ENCODE data around the gene TRIM51G. TPM values are rescaled to one million over a fixed set of nuclear protein-coding genes. Genes with fewer than 3 reads are reported as not detected.
"Not testable (repeated sequence)": the region's sequence is repeated elsewhere in the genome, so short reads cannot be mapped to it uniquely, and the experiment has no call there.

Gene TRIM51G
- polyA plus RNA-seq (2013, experiment 1 of 2) = not detected
- polyA plus RNA-seq (2013, experiment 2 of 2) = not detected

GRCh38 chr11:48983785-48984184 is at the start of gene TRIM51G:
TSS of gene TRIM51G (minus strand) at chr11:48983885. CDS start at chr11:48981695, 2,190 bp downstream.
- H3K27ac ChIP-seq (ENCODE audit: low read depth, low read length, severe bottlenecking); H3K4me3 ChIP-seq (ENCODE audit: extremely low read depth, insufficient read depth, low read length, poor library complexity, severe bottlenecking); H3K9me3 ChIP-seq (ENCODE audit: control insufficient read depth, low read length); H3K4me1 ChIP-seq (ENCODE audit: control insufficient read depth, insufficient read depth, low read length, poor library complexity, severe bottlenecking); H3K36me3 ChIP-seq (ENCODE audit: control insufficient read depth, insufficient read depth, low read length): not testable (repeated sequence)

GRCh38 chr11:49028523-49028922 is 44.8 kb upstream of the TRIM51G start, which contains the start of gene TRIM49B:
TSS of gene TRIM49B (plus strand) at chr11:49028823. CDS start at chr11:49031600, 2,777 bp downstream.
- H3K27ac ChIP-seq (ENCODE audit: low read depth, low read length, severe bottlenecking); H3K4me3 ChIP-seq (ENCODE audit: extremely low read depth, insufficient read depth, low read length, poor library complexity, severe bottlenecking); H3K4me1 ChIP-seq (ENCODE audit: control insufficient read depth, insufficient read depth, low read length, poor library complexity, severe bottlenecking); H3K36me3 ChIP-seq (ENCODE audit: control insufficient read depth, insufficient read depth, low read length): not testable (repeated sequence)
- no CpG with 5 or more reads among the region's 2 CpGs for WGBS, 2 experiments (ENCODE audit: insufficient coverage in 2 of 2)
- peaks cover 12% of the 10 kb centered on the region for H3K9me3 ChIP-seq (ENCODE audit: control insufficient read depth, low read length)

- H3K27ac ChIP-seq (ENCODE audit: low read depth, low read length, severe bottlenecking); H3K4me1 ChIP-seq (ENCODE audit: control insufficient read depth, insufficient read depth, low read length, poor library complexity, severe bottlenecking); H3K4me3 ChIP-seq (ENCODE audit: extremely low read depth, insufficient read depth, low read length, poor library complexity, severe bottlenecking); H3K36me3 ChIP-seq (ENCODE audit: control insufficient read depth, insufficient read depth, low read length): not testable (repeated sequence)
- 87 to 90% methylated on average over 8 to 17 of the region's 25 CpGs for WGBS, 2 experiments (ENCODE audit: insufficient coverage in 2 of 2)
- H3K9me3 ChIP-seq (ENCODE audit: control insufficient read depth, low read length) = peaks cover 15% of the 10 kb centered on the region
Measured at GRCh38 chr11:48968592-48968991, 15.1 kb downstream of the TRIM51G start.

GRCh38 chr11:48955315-48956049 is 28.2 kb downstream of the TRIM51G start:
- H3K27ac ChIP-seq (ENCODE audit: low read depth, low read length, severe bottlenecking); H3K4me1 ChIP-seq (ENCODE audit: control insufficient read depth, insufficient read depth, low read length, poor library complexity, severe bottlenecking); H3K9me3 ChIP-seq (ENCODE audit: control insufficient read depth, low read length); H3K36me3 ChIP-seq (ENCODE audit: control insufficient read depth, insufficient read depth, low read length); H3K4me3 ChIP-seq (ENCODE audit: extremely low read depth, insufficient read depth, low read length, poor library complexity, severe bottlenecking): not testable (repeated sequence)
- 83 to 86% methylated on average over 10 to 16 of the region's 35 CpGs for WGBS, 2 experiments (ENCODE audit: insufficient coverage in 2 of 2)

GRCh38 chr11:48945796-48946195 is 37.9 kb downstream of the TRIM51G start:
- H3K27ac ChIP-seq (ENCODE audit: low read depth, low read length, severe bottlenecking); H3K36me3 ChIP-seq (ENCODE audit: control insufficient read depth, insufficient read depth, low read length); H3K4me3 ChIP-seq (ENCODE audit: extremely low read depth, insufficient read depth, low read length, poor library complexity, severe bottlenecking); H3K4me1 ChIP-seq (ENCODE audit: control insufficient read depth, insufficient read depth, low read length, poor library complexity, severe bottlenecking): not testable (repeated sequence)
- H3K9me3 ChIP-seq (ENCODE audit: control insufficient read depth, low read length) = peaks cover 16% of the 10 kb centered on the region
- WGBS, 2 experiments (ENCODE audit: insufficient coverage in 2 of 2) = 64 to 67% methylated on average over 7 of the region's 7 CpGs

All from mesodermal cell (in vitro differentiated cells).